Choroid plexus epithelial cell (primary cell): ENCODE measurements around the gene CIC.
"Not testable (repeated sequence)": the region's sequence is repeated elsewhere in the genome, so short reads cannot be mapped to it uniquely, and the experiment has no call there.

ENCODE experiments used
- DNase-seq: peaks from one replicate; pipeline ENCODE4 v3.0.0-alpha.2; 2010; ENCODE audit warnings: low read depth
- H3K4me3 ChIP-seq: 2 replicates; pipeline ENCODE4 v1.5.1; 2011; ENCODE audit warnings: low read depth, mild to moderate bottlenecking, control low read depth, low read length, moderate library complexity
- CTCF ChIP-seq: conservative IDR thresholded peaks from 2 replicates; pipeline ENCODE4 v1.5.1; 2011; ENCODE audit warnings: low read depth, mild to moderate bottlenecking, control low read depth, inconsistent platforms, low read length, moderate library complexity

Gene CIC

GRCh38 chr19:42252365-42253244 lies 16.4 kb upstream of the CIC start:
- no peak for TF ChIP-seq CTCF
- DNase-seq, result peak; percentile 55
- H3K4me3 ChIP-seq, result peak overlapping the region; percentile 94

GRCh38 chr19:42253245-42254088 lies 15.6 kb upstream of the CIC start:
- TF ChIP-seq CTCF, result no peak
- peak overlapping the region; percentile 94 for H3K4me3 ChIP-seq
- DNase-seq, result peak; percentile 36

- DNase-seq, result peak; percentile 63
- TF ChIP-seq CTCF, result no peak
- peak overlapping the region; percentile 94 for H3K4me3 ChIP-seq
Observed at GRCh38 chr19:42254089-42254849, 14.8 kb upstream of the CIC start.

- DNase-seq, result peak; percentile 93
- H3K4me3 ChIP-seq, result peak within 1 kb of the TSS; percentile 94
- TF ChIP-seq CTCF, result no peak
Observed at GRCh38 chr19:42254850-42255765, 13.9 kb upstream of the CIC start, which contains the start of gene ERF. Gene ERF (minus strand): TSS chr19:42255128. CDS start chr19:42254999, 129 bp downstream.

- peak; percentile 73 for DNase-seq
- peak overlapping the region; percentile 94 for H3K4me3 ChIP-seq
- no peak for TF ChIP-seq CTCF
Observed at GRCh38 chr19:42255766-42256745, 13.0 kb upstream of the CIC start.

GRCh38 chr19:42257842-42258241 lies 11.2 kb upstream of the CIC start:
- DNase-seq, result not testable (repeated sequence)

More at GRCh38 chr19:42257842-42258241, 11.2 kb upstream of the CIC start:
- H3K4me3 ChIP-seq, result not testable (repeated sequence)
